Lung microvascular endothelial cell (primary cell): ENCODE results near the gene IRAK3. TPM values are rescaled to one million over a fixed set of nuclear protein-coding genes. Genes with fewer than 3 reads are reported as not detected.
"Not testable (repeated sequence)": the region's sequence is repeated elsewhere in the genome, so short reads cannot be mapped to it uniquely, and the experiment has no call there.

Source experiments
- DNase-seq, 2 donors: peaks; one replicate each; pipeline versions ENCODE4 v3.0.0 to v3.0.0-alpha.2; 2010; ENCODE audit warnings: low read depth in 2 of 2
- total RNA-seq: library from RNA; depleted of rRNA; stranded (reverse); fragments of >200 nt; gene quantifications from 2 replicates; pipeline ENCODE4 v1.2.1, GENCODE V29; 2014

IRAK3 gene
- total RNA-seq, 1 donor from 2014 or later: 17.3 TPM

DNA sequence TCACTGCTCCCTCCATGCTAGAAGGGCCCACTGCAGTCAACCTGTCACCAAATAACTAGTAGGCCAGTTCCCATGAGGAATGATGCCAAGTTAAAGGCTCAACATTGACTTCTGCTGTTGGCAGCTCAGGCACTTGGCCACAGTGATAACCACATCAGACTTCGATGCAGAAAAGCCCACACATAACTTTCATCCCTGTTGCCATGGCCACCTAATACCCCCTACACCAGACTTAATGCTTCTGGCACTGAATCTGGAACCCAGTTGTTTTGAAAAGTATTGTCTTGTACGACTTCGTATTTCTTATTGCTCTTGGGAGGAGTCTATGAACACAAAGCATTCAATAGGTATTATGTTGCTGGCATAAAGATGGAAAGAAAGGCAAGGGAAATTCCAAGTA, 69.0 kb downstream of the IRAK3 start:
- DNase-seq: no peak

DNA sequence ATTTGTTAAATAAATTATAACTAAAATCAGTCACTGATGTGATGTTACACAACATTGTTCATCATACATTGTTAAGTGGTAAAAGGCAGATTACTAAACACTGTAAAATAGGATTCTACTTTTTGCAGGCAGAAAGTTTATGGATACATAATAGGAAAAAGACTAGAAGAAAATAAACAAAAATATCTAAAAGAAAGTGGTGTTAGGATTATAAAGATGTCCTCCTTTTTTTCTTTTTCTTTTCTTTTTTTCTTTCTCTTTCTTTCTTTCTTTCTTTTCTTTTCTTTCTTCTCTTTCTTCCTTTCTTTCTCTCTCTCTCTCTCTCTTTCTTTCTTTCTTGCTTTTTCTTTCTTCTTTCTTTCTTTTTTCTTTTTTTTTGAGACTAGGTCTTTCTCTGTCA, 73.7 kb downstream of the IRAK3 start:
- no peak for DNase-seq

DNA sequence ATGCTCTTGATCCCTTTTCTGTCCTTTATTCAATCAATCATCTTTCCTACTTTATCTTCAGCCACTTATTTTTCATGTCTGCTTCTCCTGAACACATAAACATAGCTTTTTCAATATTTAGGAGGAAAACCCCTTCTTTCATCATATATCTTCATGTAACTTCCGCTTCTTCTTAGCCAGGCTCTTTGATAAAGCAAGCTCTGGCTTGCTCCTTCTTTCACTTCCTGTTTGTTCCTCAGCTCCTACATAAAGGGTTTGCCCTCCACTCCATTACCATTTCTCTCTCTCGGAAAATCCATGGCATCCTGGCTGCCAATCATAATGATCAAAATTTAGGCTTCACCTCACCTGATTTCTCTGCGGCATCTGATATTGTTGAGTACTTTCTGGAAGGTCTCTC, 79.5 kb downstream of the IRAK3 start:
- no peak for DNase-seq

DNA sequence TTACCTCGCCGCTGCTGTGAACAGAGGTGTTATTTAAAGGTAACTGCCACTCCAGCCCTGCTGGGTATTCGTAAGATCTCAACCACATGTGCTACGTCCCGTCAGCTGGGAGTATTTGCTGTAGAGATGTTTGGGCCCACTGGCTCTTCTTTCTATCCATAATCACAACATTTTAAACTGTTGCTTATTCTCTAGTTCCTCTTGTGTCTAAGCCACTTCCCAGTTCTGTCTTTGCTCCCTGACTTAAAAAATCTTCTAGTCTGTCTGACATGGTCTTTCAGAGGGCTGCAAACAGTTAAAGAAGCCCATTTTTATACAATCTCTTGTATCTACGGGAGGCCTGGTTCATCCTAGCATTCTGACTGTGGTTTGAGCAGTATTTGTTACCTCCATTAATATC, 80.1 kb downstream of the IRAK3 start:
- DNase-seq: no peak

DNA sequence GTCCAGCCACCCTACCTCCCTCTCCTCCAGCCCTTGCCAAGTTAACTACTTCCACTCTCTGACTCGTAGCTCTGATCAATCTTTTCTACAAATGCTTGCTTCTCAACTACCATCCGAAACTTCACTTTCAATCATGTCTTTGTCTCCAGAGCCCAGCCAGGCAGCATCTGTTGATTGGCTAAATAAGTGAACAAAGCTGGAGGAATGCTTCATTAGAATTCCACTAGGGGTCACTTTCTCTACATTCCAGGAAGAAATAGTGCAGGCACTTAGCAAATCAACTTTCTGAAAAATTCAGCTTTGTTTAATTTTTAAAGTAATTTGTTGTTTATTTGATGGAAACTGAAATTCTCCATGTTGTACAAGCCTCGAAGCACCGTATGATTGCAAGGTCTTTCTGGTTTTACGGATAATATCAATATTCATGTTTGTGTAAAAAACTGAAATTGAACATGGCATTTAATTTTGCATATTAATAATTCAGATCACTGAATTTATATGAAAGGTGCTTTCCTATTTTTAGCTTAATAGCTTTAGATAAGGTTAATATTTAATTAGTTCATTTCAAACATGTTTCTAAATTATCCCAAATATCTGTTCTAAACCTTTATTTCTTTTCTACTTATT, 80.9 kb downstream of the IRAK3 start:
- peak; percentile 51 to 59 for DNase-seq

DNA sequence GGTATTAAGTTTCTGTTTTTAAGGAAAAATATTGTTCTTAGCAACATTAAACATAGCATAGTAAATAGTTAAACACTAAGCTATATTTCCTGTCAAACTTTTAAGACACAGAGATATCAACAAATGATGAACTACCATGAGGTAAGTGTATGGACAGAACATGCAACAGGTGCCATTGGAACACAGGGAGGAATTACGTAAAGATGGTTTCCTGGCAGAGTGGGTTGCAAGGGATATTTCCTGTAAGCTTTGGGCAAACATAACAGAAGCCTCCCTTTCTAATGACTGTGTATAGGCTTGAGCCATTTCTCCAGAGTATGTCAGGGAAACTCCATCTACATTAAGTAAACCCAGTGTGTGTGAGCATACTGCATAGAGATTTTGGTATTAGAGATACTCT, 81.6 kb downstream of the IRAK3 start:
- no peak for DNase-seq

DNA sequence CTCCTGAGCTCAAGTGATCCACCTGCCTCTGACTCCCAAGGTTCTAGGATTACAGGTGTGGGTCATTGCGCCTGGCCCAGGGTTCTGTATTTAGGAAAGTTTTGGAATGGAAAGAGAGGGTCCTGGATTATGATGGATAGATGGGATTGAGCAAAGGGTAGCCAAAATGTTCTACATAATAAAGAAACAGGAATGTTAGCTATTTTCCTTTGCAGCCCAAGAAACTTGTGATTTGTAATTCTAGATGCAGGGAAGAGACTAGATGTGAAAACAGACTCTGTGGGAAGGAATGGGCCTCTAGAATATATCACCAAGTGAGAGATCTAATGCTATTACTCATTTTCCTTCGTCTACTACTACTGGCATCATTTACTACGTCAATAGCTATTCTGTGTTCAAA, 83.6 kb downstream of the IRAK3 start:
- DNase-seq: no peak

DNA sequence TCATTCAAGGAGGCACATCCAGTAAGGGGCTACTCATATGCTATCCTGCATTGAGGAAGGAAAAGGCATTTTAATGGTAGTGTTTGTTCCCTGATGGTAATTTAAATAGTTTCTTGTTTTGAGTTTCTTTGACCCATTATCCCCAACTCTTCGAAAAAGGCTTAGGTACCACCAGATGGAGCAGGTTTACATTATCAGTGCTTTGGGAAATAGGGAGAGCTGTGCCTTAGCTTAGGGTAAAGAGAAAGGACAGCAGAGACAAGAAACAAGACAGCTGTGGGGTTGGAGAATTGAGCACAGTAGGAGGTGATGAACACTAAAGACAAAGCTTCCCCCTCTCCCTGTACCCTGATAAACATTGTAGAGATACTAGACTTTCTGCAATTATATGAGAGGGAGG, 84.1 kb downstream of the IRAK3 start:
- DNase-seq: no peak

DNA sequence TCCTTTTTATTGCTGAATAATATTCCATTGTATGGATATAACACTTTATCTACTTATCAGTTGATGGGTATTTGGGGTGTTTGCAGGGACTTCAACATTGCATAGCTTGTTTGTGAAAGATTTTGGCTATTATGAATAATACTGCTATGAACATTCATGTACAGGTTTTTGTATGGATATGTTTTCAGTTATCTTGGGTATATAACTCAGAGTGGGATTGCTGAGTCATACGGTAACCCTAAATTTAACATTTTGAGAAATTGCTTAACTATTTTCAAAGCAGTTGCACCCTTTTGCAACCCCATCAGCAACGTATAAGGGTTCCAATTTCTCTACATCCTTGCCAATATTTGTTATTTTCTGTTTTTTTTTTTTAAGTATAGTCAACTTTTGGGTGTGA, 86.0 kb downstream of the IRAK3 start:
- no peak for DNase-seq

DNA sequence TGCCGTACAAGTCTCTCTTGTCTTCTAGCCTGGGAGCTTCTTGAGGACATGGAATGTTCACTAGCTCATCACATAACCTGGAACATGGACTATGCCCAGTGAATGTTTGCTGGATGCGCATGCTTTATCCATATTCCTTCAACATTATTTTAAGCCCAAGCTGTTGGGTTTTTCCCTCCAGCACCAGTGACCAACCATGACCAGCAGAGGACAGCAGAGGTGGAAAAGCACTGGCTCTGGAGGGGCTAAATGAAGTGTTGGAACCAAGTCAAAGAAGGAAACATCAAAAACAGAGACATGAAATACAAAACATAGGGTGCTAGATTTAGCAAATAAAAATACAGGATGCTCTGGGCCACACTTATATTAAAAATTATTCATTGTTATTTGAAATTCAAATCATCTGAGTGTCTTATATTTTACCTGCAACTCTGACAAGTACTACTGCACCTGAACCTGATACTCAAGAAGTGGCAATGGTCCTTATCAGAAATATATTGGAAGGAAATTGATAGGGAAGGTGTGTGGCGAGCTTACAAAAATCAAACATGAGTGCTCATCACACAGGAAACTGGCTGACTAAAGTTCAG, 90.2 kb downstream of the IRAK3 start:
- DNase-seq: peak; percentile 57 to 63

DNA sequence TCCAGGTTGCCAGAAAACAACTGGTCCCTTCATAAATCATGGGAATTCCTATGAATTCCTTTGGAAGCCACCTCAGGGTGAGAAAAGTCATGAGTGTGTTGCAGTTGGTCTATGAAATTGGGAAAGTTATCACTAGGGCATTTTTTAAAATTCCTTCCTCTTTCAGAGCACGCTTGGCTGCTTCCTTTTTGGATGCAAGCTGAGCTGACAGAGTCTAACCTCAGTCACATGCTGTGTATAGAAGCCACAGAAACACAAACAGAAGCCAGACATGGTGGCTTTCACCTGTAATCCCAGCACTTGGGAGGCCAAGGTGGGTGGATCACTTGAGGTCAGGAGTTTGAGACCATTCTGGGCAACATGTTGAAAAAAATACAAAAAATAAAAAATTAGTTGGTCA, 91.5 kb downstream of the IRAK3 start:
- no peak for DNase-seq

DNA sequence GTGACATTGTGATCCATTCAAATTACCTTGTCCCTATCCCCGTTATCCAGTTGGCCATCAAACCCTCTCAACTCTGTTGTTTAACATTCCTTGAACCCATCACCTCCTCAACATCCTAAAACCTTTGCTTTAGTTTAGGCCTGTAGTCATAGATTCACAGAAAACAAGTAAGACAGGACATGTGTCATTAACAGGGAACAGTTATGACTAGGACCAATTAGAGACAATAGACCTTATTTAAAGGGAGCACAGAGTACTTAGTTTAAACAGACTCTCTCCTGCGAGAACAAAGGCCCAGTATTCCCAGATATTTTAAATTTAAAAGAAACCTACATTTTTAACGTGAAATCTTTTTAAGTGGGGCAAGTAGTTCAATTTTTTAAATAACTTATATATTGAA, 93.2 kb downstream of the IRAK3 start:
- DNase-seq: no peak

DNA sequence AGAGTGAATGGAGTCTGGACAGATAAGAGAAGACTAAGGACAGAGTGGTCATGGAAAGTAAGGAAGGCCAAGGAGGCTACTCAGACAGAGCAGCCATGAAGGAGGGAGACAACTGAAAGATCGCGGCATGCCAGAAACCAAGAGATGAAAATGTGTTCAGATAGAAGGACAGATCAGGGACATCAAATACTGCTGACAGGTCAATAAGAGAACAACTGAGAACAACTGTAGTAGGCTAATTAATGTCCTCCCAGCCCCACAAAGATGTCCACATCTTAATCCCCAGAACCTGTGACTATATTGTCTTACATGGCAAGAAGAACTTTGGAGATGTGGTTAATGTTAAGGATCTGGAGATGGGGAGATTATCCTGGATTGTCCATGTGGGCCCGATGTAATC, 98.3 kb downstream of the IRAK3 start:
- no peak for DNase-seq

DNA sequence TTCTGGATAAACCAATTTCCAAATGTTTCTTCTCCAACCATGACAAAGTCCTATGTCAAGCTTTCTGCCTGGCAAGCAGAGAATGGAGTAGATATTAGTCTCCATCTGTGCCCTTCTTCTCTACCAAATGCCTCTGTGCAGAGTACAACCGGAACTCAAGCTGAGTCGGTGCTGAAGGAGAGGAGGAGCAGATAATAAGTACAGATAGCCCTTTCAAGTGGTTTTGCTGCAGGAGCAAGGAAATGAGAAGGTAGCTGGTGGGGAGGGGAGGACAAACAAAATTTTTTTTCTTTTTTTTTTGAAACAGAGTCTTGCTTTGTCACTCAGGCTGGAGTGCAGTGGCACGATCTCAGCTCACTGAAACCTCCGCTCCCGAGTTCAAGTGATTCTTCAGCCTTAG, 99.1 kb downstream of the IRAK3 start:
- DNase-seq: no peak

DNA sequence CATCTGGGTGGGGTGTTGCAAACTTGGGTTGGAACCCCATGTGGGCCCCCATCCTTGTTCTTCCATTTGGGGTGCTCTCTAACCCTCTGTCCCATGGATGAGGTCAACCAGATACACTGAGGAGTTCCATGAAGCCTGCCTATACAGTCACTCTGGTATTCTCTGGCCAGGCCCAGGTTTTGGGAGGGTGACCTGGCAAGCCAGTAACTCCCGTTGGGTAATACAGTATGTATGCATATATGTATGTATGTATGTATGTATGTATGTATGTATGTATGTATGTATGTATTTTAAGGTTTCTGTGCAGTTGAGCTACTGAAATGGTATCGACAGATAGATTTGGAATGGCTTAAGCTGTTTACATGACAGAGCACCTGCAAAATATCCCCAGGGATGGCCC, 100.5 kb downstream of the IRAK3 start:
- no peak for DNase-seq

DNA sequence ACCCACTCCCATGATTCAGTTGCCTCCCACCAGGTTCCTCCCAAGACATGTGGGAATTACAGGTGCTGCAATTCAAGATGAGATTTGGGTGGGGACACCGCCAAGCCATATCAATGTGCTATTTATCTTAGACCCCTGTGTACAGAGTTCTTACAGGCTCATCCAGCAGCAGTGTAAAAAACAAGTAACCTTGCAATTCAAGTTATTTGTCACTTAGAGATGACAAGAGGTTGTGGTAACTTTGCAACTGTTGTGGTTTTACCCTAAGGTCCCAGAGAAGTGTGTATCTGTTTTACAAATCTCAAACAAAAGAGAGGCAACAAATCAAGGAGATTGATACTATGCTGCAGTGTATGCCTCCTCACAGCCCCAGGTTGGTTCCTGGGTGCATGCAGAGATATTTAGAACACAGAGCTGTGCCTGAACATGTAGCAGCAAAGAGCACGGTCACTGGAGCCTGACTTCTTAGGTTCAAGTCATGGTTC, 101.7 kb downstream of the IRAK3 start:
- no peak for DNase-seq

DNA sequence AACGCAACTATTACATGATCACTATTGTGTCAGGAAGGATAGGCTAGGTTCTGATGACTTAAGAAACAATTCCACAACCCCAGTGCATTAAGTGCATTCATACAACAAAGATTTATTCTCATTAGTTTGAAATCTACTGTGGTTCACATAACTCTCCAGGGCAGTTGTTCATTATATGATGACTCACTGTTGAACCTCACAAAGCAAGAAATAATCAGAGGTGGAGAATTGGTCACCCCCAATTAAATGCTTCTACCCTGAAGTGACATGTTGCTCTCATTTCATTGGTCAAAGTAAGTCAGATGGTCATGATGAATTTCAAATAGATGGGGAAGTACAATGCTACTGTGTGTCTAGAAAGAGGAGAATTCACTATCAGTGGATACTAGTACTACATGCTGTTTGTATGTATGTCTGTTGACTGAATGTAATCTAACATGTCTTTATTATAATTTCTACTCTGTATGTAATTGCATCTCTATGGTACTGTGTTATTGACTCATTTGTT, 107.2 kb downstream of the IRAK3 start:
- no peak for DNase-seq

DNA sequence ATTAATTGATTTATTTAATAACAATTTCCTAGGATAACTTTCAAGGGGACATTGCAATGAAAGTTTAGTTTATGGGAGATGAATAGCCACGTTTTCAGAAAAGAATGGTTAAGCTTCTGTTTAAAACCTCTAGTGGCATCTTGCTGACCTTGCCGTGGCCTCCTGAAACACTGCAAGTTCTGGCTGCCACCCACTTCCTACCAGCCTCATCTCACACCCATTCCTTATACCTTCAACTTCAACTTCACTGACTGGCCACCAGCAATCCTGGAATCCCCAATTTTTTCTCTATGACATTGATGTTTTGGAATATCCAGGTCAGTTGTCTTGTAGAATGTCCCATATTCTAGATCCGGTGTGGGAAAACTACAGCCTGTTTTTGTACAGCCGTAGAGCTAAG, 108.1 kb downstream of the IRAK3 start:
- no peak for DNase-seq

DNA sequence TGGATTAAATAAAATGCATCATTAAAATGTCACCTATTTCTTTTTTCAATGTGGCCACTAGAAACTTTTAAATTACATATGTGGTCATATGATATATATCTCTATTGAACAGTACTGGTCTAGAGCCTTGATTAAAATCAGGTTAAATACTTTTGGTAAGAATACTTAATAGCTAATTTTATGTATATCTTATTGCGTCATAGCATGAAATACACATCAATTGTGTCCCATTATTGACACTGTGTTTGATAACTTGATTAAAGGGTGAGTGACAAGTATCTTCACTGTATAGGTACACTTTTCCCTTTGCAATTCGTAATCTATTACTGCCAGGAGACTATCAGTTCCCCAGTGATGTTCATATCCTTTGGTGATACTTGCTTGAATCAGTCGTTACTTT, 108.9 kb downstream of the IRAK3 start:
- DNase-seq: no peak

DNA sequence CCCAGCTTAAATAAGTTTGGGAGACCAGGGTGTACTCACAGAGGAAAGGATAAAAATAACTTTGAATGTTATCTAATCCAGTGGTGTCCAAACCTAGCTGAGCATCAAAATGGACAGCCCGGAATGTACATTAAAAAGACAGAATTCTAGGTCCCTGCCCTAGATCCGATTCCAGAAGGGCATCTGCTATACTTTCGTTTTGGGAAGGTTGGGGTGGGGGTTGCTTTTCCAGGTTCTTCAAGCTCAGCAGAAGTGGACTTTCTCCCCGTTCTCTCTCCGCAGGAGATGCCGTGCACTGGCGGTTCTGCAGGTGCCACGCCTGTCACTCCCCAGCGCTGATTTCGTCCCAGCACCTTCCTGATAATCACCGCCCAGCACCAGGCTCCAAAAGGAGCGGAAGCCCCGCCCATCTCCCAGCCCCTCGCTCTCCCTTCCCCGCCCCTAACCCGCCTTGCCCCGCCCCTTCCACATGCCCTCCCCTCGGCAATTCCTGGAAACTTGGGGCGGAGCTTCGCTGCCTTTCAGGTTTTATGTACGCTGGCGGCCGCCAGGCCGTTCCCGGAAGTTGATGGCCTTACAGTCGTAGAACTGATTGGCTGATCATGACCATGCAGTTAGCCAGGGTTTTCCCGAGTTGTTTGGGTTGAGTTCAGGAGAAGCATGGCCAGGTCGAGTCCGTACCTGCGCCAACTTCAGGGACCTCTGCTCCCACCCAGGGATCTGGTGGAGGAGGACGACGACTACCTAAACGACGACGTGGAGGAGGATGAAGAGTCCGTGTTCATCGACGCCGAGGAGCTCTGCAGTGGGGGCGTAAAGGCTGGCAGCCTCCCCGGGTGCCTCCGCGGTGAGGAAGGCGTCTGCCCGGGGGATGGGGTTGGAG, 113.2 kb downstream of the IRAK3 start, which contains the start of gene HELB:
HELB (plus strand) TSS at position 550 of the 883 bp plus-strand sequence; CDS start at position 661, 111 bp downstream.
- DNase-seq: peak; percentile 96 to 98

DNA sequence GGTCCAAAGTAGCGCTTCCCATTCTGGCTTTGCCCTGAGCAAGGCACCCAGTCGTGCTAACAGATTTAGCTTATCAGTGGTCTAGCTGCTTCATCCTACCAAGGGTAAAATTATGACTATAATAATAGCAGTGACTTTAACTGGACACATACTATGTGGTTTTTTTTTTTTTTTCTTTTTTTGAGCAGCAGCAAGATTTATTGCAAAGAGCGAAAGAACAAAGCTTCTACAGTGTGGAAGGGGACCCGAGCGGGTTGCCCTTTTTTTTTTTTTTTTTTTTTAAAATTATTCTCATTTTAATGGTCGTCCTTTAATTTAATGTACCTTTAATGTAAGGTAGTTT, 113.8 kb downstream of the IRAK3 start:
- DNase-seq: no peak

DNA sequence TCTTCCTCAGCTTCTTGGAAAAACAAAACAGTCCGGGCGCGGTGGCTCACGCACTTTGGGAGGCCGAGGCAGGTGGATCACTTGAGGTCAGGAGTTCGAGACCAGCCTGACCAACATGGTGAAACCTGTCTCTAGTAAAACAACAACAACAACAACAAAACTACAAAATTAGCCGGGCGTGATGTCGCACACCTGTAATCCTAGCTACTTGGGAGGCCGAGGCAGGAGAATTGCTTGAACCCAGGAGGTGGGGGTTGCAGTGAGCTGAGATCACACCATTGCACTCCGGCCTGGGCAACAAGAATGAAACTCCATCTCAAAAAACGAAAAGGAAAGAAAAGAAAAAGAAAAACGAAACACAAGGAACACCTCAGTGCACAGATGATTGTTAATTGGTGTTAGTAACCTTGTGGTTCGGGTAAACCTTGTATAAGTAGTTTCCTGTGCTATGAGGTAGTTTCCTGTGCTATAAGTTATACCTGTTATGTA, 114.3 kb downstream of the IRAK3 start:
- DNase-seq: not testable (repeated sequence)
